ENCODE data around the gene USP49. TPM values are rescaled to one million over a fixed set of nuclear protein-coding genes. Genes with fewer than 3 reads are reported as not detected.
"Not testable (repeated sequence)": the region's sequence is repeated elsewhere in the genome, so short reads cannot be mapped to it uniquely, and the experiment has no call there.

Gene USP49
- total RNA-seq (2014; rRNA removed; shearing (Covaris generic)): 0.60 and 1.3 TPM in 2 replicates

- peak; percentile 73 for DNase-seq (ENCODE audit: low read depth)
Measured at GRCh38 chr6:41895300-41896233, at the start of gene USP49. Gene USP49 (minus strand): TSS chr6:41895375. CDS start chr6:41806983, 88,392 bp downstream.

DNA sequence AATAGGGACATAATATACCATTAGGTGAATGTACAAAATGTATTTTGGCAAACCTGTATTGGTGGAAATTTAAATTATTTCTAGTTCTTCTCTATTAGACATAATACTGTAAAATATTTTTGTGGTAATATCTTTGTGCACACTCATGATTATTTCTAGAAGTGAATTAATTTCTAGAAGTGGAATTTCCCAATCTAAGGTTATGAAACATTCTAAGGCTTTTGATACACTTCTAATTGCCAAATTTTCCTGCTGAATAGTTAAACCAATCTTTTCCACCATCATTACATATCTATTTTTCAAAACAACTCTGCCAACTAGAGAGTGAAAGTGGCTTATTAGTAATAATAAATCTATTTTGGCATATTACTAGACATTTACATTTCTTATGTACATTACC, 48.3 kb upstream of the USP49 start:
- no peak for DNase-seq (ENCODE audit: low read depth)

- DNase-seq (ENCODE audit: low read depth): not testable (repeated sequence)
Measured at GRCh38 chr6:41942882-41943281, 47.7 kb upstream of the USP49 start.

DNA sequence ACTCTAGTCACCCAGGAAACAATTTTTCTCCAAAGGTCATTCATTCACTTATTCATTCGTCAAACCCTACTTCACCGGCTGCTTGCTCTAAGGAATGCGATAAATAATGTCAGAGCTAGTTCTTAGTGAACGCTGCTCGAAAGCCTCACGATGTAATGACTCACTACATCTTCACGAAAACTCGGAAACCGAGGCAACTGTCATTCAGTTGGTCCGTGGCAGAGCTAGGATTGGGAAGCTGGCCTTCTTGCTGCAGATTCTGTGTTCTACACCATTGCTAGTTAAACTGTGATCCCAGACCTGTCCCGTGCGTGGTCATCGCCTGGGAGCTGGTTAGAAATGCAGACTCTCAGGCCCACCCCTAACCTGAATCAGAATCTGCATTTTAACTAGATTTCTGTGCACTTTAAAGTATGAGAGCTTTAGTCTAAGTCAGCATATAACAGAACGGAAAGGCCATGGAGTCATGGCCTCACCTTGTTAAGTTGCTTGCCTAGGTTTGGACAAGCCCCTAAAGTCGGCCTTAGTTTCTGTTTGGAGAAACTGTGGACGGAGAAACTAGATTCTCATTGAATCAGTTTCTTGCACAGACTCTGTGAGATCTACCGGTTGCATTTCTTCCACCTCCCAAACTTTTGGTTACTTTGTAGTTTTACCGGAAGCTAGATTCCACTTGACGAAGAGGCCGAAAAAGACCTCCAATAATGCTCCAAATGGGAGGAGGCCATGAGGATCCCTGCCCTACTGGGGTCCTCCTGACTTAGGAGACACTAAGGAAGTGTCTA, 47.1 kb upstream of the USP49 start:
- no peak for DNase-seq (ENCODE audit: low read depth)

DNA sequence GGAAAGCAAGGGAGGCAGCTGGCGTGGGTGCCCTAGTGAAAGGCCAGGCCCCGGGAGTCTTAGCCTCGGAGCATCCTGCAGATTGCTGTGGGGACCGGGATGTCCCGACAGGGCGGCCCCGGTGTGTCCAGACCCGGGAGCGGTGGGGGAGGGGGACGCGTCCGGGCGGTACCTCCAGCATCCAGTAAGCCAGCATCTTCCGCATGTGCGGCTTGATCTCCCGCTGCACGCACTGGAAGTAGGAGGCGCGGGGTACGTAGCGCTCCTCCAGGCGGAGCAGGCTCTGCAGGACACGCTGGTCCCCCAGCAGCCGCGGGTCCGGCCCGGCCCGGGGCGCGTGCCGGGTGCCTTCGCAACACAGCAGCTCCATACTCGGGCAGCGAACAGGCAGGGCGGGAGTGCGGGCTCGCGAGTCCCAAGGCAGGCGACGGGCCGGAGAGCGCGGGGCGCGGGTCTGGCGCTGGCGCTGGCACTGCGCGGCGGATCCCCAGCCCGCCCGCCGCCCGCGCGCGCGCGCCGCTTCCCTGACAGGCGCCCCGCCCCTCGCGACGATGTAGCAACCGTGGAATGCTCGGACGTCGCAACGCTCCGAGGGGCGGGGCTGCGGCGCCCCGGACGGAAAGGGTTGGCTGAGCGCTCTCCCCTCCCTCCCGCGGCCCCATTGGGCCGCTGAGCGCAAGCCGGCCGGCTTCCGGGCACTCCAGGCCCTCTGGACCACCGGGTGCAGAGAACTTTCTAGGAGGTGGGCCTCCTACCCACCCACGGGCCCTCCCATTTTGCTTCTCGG, 46.3 kb upstream of the USP49 start, which contains the start of gene CCND3:
TSS of gene CCND3 (minus strand) at position 529 of the 787 bp plus-strand sequence. CDS start at position 370, 159 bp downstream.
- peak; percentile 93 for DNase-seq (ENCODE audit: low read depth)

DNA sequence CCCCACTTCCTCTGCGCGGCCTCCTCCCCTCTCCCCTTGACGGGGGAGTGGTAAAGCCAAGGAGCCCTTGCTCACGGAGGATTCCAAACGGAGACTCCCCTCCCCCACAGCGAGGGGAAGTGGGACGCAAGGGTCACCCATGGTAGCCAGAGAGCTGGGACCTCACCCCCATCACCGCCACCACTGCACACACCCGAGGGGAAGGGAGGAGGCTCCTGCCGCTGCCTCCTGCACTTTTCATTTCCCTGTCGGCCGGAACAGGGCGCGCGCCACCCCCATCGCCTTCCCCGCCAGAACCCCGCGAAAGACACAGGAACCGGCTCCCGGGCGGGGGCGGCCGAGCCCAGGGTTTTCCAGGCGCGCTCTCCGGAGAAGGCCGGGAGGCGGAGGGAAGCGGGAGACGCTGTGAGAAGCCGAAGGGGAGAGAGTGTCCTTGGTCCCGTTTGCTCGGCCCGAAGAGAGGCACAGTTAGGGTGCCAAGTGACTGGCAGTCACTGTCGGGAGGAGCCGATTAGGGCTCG, 45.6 kb upstream of the USP49 start:
- DNase-seq (ENCODE audit: low read depth): peak; percentile 36

DNA sequence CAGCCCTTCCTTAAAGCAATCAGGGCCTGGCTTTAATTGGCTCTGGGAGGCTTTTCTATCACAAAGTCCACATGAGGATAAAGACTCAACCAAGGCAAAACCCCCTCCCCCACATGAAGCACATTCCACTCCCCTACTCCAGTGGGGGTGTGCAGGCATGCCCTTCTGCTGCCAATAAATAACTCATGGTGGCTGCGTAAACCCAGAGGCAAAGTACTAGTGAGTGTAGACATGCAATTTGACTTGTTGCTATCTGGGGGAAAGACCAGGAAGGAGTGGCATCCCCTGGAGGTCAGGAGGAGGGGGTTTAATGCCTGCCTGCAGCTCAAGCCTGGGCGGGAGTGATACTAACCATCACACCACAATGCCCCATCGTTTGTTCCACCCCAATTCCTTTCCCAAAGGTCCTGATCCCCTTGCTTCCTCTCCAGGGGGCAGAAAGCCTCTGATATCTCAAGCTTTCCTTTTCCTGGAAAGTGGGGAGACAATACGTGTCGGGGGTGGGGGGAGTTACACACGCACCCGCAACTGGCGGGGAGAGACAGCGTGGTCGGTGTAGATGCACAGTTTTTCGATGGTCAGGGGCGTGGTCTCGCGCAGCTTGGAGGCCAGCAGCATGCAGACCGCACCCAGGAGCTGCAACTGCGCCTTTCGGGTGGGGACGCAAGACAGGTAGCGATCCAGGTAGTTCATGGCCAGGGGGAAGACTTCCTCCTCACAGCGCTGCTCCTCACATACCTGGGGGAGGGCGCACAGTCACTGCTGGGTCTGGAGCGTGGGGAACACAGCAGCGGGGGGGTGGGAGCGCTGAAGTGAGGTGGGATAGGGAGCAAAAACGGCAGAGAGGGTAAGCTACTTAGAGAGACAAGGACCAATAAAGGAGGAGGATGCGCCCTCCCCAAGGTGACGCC, 44.9 kb upstream of the USP49 start:
- peak; percentile 32 for DNase-seq (ENCODE audit: low read depth)

- peak; percentile 65 for DNase-seq (ENCODE audit: low read depth)
Measured at GRCh38 chr6:41939176-41939847, 44.1 kb upstream of the USP49 start.

DNA sequence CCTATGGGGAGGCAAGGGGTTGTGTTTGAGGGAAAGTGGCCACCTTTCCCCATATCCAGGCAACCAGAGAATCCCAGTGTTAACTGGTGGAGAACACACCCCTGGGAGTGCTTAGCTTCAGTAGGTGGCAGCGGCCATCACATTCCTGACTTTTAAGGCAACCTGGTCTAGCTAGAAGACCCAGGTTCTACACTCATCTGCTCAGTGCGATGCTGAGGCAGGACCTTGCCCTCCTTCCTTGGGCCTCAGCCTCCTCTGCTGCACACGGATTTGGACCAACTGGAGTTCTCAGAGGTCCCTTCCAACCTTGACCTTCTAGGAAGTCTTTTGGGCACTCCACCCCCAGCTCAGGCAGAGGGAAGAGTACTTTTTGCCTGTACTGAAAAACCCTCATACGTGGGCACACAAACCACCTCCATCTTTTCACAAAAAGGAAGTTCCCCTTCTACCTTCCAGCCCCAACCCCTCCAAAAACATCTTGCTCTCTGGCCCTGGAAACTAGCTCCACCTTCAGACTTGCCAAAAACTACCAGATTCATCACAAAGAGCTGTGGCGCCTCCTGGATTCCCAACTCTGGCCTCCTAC, 43.5 kb upstream of the USP49 start:
- DNase-seq (ENCODE audit: low read depth): no peak

GRCh38 chr6:41937861-41938574, 42.8 kb upstream of the USP49 start:
- DNase-seq (ENCODE audit: low read depth): no peak

GRCh38 chr6:41937472-41937860, 42.3 kb upstream of the USP49 start:
- no peak for DNase-seq (ENCODE audit: low read depth)

- DNase-seq (ENCODE audit: low read depth): peak; percentile 95
Measured at GRCh38 chr6:41936073-41936837, 41.1 kb upstream of the USP49 start.

GRCh38 chr6:41935685-41936072, 40.5 kb upstream of the USP49 start:
- DNase-seq (ENCODE audit: low read depth): no peak

GRCh38 chr6:41935193-41935574, 40.0 kb upstream of the USP49 start:
- DNase-seq (ENCODE audit: low read depth): no peak

DNA sequence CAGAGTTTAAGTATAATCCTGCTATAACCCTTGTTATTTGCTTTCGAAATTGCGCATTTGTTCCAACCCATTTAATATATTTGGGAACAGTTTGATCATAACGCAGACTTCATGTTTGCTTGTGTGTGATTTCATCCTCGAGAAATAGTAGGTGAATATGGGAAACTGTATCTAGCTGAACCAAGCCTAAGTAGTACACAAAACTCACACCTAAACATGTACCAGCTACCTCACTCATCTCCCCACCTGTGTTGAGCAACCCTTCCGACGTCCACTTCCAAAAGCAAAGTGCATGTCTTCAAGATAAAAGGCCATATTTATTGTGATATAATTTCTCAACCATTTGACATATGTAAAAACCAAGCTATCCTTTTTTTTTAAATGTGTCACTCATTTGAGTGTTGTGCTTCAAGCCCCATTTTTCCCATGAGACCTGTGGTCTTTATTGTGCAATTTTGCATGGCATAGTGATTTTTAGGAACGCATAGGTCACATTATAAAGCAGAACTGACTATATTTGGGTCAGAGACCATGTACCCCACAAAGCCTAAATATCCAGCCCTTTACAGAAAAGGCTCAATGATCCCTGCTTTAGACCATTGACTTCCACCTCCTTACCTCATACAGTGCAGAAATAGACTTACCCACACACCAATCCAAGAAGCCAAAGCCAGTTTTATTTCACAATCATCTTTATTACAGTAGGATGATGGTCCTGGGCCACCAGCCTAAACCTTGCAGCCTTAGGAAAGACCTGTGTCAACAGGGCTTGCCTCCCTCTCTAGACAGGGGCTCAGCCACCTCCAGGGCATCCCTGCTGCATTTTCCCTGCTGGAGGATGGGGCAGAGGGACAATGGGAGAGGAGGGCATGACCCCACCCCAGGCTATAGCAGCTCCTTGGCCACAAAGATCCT, 39.4 kb upstream of the USP49 start:
- no peak for DNase-seq (ENCODE audit: low read depth)

GRCh38 chr6:41932378-41932777, 37.2 kb upstream of the USP49 start:
- DNase-seq (ENCODE audit: low read depth): no peak

DNA sequence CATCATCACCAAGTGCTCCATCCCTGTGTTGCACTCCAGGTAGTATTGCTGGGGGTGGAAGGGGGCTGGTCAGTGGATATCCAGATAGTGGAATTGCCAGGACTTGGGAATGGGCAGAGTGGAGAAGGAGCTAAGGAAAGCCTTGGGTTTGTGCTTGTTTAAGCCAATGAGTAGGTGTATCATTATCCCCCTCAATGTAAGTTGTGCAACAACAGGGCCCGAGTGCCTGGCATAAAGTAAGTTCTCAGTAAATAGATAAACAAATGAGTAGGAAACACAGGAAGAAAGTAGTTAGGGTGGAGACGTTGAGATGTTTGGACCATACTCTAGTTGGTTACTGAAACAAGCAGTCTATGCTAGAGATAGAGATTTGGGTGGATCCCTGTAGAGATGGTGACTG, 36.6 kb upstream of the USP49 start:
- no peak for DNase-seq (ENCODE audit: low read depth)
